Measurements from ENCODE around the gene USP15. TPM values are rescaled to one million over a fixed set of nuclear protein-coding genes. Genes with fewer than 3 reads are reported as not detected.

The USP15 gene
- total and polyA plus RNA-seq, 2 donors (not counting 3 experiments of a cell fraction or from before 2014, with no cell fraction given), result 20.0 to 61.8 TPM

- Histone ChIP-seq H3K36me3 (ENCODE audit: control insufficient read depth in 2 of 2, extremely low read depth in 1 of 2, insufficient read depth in 2 of 2, low read length in 2 of 2) (no peaks in the 10 kb centered on the region), H3K4me2 (ENCODE audit: insufficient read depth, low read length) (no peak overlapping the region), H3K79me2 (ENCODE audit: control insufficient read depth, insufficient read depth, low read length) (peaks cover 98% of the 10 kb centered on the region), H3K27me3 (ENCODE audit: control insufficient read depth in 2 of 2, insufficient read depth in 2 of 2, low read length in 2 of 2) (no peaks in the 10 kb centered on the region), H4K20me1 (replicated peaks; ENCODE audit: control insufficient read depth, extremely low read depth, insufficient read depth, low read length) (peaks cover 17% of the 10 kb centered on the region), H3K4me3 (replicated peaks in 1 of 3; ENCODE audit: insufficient read depth in 1 of 3, low read depth in 1 of 3, low read length in 3 of 3) (no peak overlapping the region), H3K27ac (ENCODE audit: insufficient read depth, low read depth, low read length) (no peak overlapping the region), H3K9me3 (replicated peaks; ENCODE audit: control insufficient read depth, insufficient read depth, low read length) (no peaks in the 10 kb centered on the region), H3K9me1 (replicated peaks; ENCODE audit: control insufficient read depth, extremely low read depth, insufficient read depth, low read length) (no peaks in the 10 kb centered on the region), H3K9ac (replicated peaks; ENCODE audit: extremely low read depth, insufficient read depth, low read length) (no peak overlapping the region), H2AFZ (ENCODE audit: low read depth, low read length) (no peak overlapping the region), H3K4me1 (ENCODE audit: control insufficient read depth, extremely low read depth, insufficient read depth, low read length) (peaks cover 12% of the 10 kb centered on the region)
- FAIRE-seq, result no peak
- no peak for TF ChIP-seq MYC (IDR thresholded peaks at IDR 0.05; ENCODE audit: low read depth, low read length)
- no peak for TF ChIP-seq JUN (IDR thresholded peaks at IDR 0.05; ENCODE audit: borderline replicate concordance, insufficient read depth, insufficient read length, low read depth)
- TF ChIP-seq POLR2AphosphoS5 (IDR thresholded peaks at IDR 0.05; ENCODE audit: insufficient read depth, low read depth, low read length), result no peak
- TF ChIP-seq FOS (IDR thresholded peaks at IDR 0.05; ENCODE audit: borderline replicate concordance, insufficient read depth, low read length), result no peak
- TF ChIP-seq EZH2 (IDR thresholded peaks at IDR 0.05; ENCODE audit: borderline replicate concordance, low read depth, low read length, severe bottlenecking), result no peak
- no peak for TF ChIP-seq GATA2 (IDR thresholded peaks at IDR 0.05; ENCODE audit: insufficient read depth, insufficient read length, low read depth, low read length)
- TF ChIP-seq, protein P1, sequence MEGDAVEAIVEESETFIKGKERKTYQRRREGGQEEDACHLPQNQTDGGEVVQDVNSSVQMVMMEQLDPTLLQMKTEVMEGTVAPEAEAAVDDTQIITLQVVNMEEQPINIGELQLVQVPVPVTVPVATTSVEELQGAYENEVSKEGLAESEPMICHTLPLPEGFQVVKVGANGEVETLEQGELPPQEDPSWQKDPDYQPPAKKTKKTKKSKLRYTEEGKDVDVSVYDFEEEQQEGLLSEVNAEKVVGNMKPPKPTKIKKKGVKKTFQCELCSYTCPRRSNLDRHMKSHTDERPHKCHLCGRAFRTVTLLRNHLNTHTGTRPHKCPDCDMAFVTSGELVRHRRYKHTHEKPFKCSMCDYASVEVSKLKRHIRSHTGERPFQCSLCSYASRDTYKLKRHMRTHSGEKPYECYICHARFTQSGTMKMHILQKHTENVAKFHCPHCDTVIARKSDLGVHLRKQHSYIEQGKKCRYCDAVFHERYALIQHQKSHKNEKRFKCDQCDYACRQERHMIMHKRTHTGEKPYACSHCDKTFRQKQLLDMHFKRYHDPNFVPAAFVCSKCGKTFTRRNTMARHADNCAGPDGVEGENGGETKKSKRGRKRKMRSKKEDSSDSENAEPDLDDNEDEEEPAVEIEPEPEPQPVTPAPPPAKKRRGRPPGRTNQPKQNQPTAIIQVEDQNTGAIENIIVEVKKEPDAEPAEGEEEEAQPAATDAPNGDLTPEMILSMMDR (IDR thresholded peaks at IDR 0.05; ENCODE audit: extremely low read depth in 1 of 2, insufficient read depth in 1 of 2, low read depth in 1 of 2, low read length in 2 of 2), result no peak
- TF ChIP-seq POLR2A (IDR thresholded peaks at IDR 0.05; ENCODE audit: low read depth, low read length), result no peak
- no peak for TF ChIP-seq MAX (IDR thresholded peaks at IDR 0.05; ENCODE audit: insufficient read depth, insufficient read length)
- ChIA-PET CTCF (interaction anchor here (1.3 kb wide), 1 partner anchor 13 kb away, joined by 3 read pairs; the partner anchor contains the start of gene USP15), POLR2A (no interaction called here)
- intact Hi-C loops (cut with micrococcal nuclease), result no loop called here
- BruUV-seq (replicated peaks), result no TSS peak
- no peak for DNase-seq (ENCODE audit: low read depth, low spot score)
- dilution Hi-C loops (cut with MboI; ENCODE audit: extremely low pct_ligation_motif_present, low sequenced_read_pairs), result no loop called here
These were observed 12.8 kb downstream of the USP15 start for GRCh38 chr12:62272936-62273552.

Data from endothelial cell of umbilical vein (primary cell).